HG03442 (cell line): ENCODE measurements around the gene ID2.

Experiments
- ATAC-seq: cut with Tn5 transposase; IDR thresholded peaks from one replicate; pipeline ENCODE4 v1.9.1; 2021; ENCODE audit warnings: mild to moderate bottlenecking, moderate library complexity; ENCODE audit not compliant: unreplicated experiment

ID2 gene, protein sequence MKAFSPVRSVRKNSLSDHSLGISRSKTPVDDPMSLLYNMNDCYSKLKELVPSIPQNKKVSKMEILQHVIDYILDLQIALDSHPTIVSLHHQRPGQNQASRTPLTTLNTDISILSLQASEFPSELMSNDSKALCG

GRCh38 chr2:8681786-8682692 is at the start of gene ID2:
ID2 (plus strand) TSS chr2:8682056; CDS start chr2:8682166, 110 bp downstream.
- peak; percentile 66 for ATAC-seq

DNA sequence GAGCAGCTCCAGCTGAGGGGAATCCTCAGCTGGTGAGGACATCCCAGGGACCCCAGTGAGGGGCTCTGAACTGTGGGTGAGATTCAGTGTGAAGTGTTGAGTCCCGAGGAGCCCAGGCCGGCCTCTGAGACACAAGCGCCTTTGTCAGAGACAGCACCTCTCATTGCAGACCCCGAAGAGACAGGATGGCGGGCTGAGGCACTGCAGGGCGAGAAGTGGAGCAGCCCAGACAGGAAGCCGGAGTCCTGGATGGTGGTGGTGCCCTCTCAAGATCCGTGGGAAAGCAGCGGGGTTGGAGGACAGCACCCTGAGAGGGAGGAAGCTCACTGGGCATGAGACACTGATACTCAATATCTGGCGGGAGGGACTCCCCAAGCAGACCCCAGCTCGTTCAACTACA is 49.1 kb upstream of the ID2 start:
- no peak for ATAC-seq

GRCh38 chr2:8633186-8633734 is 48.6 kb upstream of the ID2 start:
- ATAC-seq: no peak

- no peak for ATAC-seq
Observed at GRCh38 chr2:8633735-8634313, 48.0 kb upstream of the ID2 start.

DNA sequence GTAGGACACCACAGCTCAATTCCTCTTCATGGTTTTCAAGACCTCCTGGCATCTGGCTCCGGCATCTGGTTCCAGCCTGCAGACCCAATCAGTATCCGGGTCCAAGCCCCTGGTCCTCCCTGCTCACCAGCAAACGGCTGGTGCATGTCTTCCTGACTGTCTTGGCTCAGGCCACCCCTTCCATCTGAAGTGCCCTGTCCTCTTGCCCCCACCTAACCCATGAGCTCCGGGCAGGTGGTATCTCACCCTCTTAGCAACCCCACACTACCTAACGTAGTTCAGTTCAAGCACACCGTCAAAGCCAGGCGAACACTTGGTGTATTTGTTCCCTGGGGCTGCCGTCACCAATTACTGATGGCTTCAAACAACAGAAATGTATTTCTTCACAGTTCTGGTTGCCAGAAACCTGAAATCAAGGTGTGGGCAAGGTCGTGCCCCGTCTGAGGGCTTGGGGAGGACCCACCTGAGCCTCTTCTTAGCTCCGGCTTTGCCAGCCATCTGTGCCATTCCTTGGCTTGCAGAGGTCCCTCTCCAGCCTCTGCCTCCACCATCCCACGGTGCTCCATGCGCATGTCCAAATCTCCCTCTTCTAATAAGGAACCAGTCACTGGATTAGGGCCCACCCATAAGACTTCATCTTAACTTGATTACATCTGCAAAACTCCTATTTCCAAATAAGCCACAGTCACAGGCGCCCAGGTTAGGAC is 47.2 kb upstream of the ID2 start:
- ATAC-seq: no peak

DNA sequence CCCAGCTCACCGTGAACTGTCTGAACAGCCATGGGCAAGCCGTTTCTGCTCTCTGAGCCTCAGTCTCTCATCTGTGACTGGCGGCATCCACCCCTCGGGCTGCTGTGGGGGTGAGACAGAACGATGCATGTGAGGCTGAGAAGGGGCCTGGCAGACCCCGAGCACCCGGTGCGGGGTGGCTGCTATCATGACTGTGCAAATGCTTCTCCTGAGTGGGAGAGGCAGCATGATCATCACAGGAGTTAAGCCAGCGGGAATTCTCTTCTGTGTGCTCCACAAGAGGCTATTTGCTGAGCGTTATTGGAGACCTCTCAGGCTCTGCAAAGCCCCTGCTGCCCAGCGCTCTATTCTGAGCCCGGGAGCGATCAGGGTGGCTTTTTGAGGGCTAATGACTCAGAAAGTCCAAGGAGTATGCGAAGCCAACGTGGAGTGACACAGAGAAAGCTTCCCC is 45.8 kb upstream of the ID2 start:
- ATAC-seq: no peak

DNA sequence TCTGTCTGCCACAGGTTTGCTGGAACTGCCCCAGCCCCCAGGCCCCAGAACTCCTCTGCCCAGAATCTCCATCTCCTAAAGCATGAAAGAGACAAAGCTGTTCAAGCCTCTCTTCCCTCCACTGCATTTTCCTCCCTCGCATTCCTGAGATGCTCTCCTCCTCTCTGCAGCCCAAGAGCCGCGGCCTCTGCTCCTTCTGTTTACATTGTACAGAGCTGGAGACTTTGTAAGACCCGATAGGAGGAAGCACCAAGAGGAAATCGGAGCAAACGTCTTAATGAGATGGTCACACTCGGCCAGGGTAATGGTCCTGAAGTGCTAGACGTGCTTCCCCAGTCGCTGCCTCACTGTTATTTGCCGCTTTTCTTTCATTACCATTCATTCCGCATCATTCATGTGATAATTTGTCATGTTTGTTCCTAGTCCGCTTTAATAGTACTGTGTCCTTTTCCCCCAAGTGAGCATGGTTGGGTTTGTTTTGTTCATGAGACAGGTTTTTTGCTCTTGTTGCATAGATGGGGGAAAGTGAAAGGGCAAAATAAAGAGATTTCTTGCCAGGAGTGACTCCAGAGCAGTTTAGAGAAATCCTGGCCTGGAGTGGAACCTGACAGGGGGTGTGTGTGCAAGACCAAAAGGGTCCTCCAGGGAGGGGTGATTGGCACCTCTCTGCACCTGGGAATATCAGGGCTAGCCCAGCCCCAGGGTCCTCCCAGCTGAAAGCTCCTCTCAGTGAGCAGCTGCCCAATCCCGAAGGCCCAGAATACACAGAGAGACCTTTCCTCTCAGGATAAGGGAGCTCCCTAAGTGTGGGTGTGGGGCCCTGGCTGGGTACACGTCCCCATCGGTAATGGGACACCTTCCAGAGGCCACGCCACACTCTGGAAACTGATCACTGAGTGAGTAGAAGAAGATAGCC is 44.9 kb upstream of the ID2 start:
- no peak for ATAC-seq

GRCh38 chr2:8638327-8638726 is 43.5 kb upstream of the ID2 start:
- ATAC-seq: no peak

DNA sequence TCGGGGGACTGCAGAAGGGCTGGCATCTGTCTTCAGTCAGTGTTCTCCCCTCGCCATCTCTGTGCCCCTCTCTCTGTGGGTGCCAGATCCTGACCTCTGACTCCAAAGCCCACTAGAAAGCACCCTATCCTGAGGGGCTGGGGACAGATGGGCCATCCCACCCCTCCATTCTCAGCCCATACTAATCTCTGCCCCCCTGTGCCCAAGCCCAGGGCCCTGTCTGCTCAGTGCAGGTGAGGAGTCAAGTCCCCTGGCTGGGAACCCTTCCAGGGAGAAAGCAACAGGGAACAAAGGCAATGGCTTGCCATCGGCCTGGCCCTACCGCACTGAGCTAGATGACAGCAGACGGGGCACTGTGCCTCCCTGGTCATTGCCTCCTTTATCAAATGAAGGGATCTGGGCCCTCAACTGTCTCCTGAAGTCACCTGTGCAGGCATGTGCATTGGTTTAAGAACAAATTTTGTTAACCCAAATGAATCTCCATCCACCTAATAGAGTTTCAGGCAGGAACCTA is 42.7 kb upstream of the ID2 start:
- ATAC-seq: no peak

DNA sequence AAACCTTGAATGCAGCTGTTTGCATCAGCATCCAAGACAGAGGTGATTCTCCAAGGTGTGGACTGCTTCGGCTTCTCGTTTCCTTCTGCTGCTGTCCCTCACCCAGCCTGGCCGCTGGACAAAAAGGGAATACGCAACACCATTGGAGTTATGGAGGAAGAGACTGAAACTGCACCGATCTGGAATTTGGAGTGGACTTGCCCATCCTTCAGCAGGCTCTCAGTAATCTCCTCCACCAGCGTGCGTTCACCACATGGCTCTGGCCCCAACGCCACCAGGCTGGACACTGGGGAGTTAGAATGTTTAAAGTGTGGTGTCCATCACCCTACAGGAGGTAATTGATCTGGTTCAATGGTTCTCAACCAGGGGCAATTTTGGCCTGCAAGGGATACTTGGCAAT is 41.4 kb upstream of the ID2 start:
- no peak for ATAC-seq

DNA sequence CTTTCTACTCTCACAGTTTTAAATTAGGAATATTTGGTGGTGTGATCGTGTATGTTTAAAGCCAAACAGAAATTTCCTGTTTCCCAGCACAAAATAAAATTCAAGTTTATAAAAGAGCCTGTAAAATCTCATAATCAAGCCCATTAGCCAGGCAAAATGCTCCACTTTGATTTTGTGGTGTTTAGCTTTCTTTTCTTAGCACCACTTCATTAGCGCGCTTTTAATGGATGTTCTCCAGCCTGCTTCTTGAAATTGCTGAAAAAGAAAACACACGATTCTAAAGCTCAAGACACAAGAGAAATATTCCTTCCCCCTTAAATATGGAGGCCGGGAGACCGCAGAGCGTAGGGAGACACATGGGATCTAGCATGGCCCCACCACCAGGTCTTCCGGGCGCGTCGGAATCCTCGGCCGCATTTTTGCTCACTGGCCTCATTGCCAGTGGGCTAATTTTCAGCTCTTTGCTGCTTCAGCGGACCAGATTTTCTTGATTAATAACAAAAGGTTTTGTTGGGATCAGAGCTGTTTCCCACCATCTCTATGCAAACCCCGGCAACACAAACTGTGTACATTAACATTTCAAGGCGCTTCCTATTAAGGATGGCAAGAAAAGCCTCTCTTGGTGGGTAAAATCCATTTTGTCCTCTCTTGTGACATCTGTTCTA is 40.4 kb upstream of the ID2 start:
- no peak for ATAC-seq

DNA sequence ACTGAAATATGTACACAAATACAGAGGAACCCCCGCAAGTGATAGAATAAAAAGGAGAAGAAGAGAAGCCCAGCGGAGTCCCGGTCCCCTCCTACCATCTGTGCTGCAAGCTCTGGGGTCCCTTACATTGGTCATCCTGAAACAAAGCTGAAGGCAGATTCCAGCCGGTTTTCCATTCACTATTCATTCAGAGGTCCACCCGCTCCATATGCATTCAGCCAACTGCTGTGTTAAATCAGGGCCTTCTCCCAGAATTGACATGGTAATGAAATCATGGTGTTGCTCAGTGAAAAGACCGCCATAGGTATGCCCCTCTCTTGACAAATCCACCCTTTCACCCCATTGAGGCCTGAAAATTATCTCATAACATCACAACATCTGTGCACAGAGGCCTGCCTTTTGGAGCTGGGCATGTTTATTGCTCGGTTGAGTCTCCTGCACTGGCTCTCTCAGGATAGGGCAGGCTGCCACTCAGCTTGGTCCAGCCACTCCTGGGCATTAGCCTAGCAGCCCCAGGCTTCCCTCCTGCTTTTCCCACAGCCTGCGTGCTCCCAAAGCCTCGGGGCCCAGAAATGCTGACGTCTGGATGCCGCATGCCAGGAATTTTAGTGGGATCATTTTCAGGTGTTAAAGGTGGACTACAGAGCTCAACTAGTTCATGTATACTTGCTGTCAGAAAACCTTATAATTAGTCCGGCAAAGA is 39.3 kb upstream of the ID2 start:
- ATAC-seq: no peak

DNA sequence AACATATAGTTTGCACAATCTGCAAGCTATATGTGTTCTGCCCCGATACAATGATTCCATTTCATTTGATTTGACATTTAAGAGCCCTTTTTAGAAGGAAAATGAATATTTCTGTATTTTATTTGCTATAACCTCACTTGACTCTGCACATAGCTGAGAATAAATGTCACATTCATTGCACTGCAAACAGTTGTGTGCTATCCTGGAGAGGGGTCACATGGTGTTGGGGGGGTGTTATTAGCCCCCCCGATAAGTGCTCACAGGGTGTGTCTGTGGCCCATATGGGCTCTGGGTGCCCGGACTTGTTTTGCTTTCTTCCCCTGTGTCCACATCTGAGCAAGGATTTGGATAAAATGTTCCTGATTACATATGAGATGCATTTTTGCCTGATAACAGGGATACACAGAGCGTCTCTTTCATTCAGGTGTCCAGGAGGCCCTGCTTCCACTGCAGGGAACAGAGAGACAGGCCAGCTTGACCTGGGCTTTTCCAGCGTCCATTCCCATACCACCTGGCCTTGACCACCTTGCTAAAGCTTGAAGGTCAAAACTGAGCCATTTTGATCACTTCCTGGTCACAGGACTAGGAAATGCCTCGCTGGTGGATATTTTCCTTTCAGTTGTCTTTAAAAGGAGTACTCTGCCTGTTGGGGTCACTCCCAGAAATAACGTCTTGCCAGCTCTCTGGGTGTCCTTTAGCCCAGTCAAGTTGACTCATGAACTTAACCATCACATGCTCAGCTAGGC is 38.4 kb upstream of the ID2 start:
- ATAC-seq: no peak

GRCh38 chr2:8643996-8644356 is 37.9 kb upstream of the ID2 start:
- ATAC-seq: no peak

DNA sequence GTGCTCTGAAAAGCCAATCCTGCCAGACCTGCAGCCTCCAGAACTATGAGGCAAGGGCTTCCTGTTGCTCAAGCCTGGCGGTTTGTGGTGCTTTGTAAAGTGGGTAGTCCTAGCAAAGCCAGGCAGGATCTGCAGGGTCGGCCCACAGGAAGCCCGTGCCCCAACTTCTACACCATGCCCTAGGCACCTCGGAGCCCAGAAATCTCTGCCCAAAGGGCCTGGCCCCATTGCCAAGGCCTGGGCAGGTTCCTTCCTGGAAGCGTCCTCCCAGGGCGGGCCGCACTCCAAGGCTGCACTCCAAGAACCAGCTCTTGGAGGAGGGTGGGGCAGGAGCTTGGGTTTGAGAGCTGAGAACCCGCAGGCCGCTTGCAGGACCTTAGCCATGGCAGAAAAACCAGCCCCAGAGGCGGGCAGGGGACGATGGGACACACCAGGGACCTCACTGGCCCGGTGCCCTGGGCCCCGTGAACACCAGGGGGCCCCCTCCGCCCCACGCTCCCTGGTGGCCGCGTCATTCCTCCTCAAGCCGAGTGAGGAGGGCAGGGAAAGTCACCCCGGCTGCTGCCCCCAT is 37.2 kb upstream of the ID2 start:
- no peak for ATAC-seq

- ATAC-seq: no peak
Observed at GRCh38 chr2:8645176-8645831, 36.6 kb upstream of the ID2 start.

- no peak for ATAC-seq
Observed at GRCh38 chr2:8646731-8647461, 35.0 kb upstream of the ID2 start.
